ENCODE results near the gene ACACB.
"Not testable (repeated sequence)": the region's sequence is repeated elsewhere in the genome, so short reads cannot be mapped to it uniquely, and the experiment has no call there.

ACACB gene

DNA sequence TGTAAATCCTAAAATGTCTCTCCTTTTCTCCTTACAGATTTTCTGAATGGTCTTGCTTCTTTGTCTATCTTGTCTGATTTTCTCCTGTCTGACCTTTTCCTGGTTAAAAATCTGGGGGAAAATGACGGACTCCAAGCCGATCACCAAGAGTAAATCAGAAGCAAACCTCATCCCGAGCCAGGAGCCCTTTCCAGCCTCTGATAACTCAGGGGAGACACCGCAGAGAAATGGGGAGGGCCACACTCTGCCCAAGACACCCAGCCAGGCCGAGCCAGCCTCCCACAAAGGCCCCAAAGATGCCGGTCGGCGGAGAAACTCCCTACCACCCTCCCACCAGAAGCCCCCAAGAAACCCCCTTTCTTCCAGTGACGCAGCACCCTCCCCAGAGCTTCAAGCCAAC lies 23.0 kb downstream of the ACACB start:
- TF ChIP-seq CTCF (IDR thresholded peaks at IDR 0.05) = no peak
- peaks cover 10% of the 10 kb centered on the region for H3K36me3 Mint-ChIP-seq (ENCODE audit: low read depth)
- peaks cover 29% of the 10 kb centered on the region for H3K9me3 Mint-ChIP-seq
- no peak for DNase-seq
- H3K27ac Mint-ChIP-seq = no peak overlapping the region
- H3K27me3 Mint-ChIP-seq (ENCODE audit: low read depth, poor library complexity) = peaks cover 24% of the 10 kb centered on the region
- peaks cover 3% of the 10 kb centered on the region for H3K4me1 Mint-ChIP-seq
- no peak overlapping the region for H3K4me3 Mint-ChIP-seq

GRCh38 chr12:109139791-109140190 lies 23.4 kb downstream of the ACACB start:
- Mint-ChIP-seq H3K4me1 (no peaks in the 10 kb centered on the region), H3K27ac (no peak overlapping the region), H3K36me3 (ENCODE audit: low read depth) (peaks cover 10% of the 10 kb centered on the region), H3K27me3 (ENCODE audit: low read depth, poor library complexity) (peaks cover 24% of the 10 kb centered on the region), H3K4me3 (no peak overlapping the region), H3K9me3 (peaks cover 24% of the 10 kb centered on the region)
- DNase-seq = no peak
- no peak for TF ChIP-seq CTCF (IDR thresholded peaks at IDR 0.05)

DNA sequence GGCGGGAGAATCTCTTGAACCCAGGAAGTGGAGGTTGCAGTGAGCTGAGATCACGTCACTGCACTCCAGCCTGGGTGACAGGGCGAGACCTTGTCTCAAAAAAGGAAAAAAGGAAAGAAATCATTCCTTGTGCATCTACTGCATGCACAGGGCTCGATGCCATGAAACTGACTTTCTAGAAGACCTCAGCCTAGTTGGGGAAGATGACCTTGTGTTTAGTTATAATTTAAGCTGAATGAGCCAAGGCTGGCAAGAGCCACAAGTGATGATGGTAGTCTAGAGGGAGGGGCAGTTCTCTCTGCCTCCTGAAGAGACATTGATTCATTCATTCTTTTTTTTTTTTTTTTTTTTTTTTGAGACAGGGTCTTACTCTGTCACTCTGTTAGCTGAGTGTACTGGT lies 24.2 kb downstream of the ACACB start:
- Mint-ChIP-seq H3K27ac (no peak overlapping the region), H3K4me3 (no peak overlapping the region), H3K36me3 (ENCODE audit: low read depth) (peaks cover 10% of the 10 kb centered on the region), H3K27me3 (ENCODE audit: low read depth, poor library complexity) (peaks cover 22% of the 10 kb centered on the region), H3K9me3 (peaks cover 17% of the 10 kb centered on the region), H3K4me1 (no peaks in the 10 kb centered on the region)
- no peak for TF ChIP-seq CTCF (IDR thresholded peaks at IDR 0.05)
- no peak for DNase-seq

GRCh38 chr12:109144224-109144623 lies 27.8 kb downstream of the ACACB start:
- Mint-ChIP-seq H3K9me3 (no peaks in the 10 kb centered on the region), H3K36me3 (ENCODE audit: low read depth) (no peaks in the 10 kb centered on the region), H3K27ac (no peak overlapping the region), H3K4me1 (no peaks in the 10 kb centered on the region), H3K27me3 (ENCODE audit: low read depth, poor library complexity) (peaks cover 13% of the 10 kb centered on the region), H3K4me3 (no peak overlapping the region)
- no peak for DNase-seq
- TF ChIP-seq CTCF (IDR thresholded peaks at IDR 0.05) = no peak

DNA sequence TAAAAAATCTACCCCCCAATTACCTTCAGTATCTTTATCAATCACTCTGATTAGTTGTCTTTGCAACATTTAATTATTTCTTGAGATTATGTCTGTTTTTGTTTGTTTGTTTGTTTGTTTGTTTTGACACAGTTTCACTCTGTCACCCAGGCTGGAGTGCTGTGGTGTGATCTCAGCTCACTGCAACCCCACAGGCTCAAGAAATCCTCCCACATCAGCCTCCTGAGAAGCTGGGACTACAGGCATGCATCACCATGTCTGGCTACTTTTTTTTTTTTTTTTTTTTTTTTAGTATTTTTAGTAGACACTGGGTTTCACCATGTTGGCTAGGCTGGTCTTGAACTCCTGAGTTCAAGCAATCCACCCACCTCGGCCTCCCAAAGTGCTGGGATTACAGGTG lies 30.7 kb downstream of the ACACB start:
- not testable (repeated sequence) for DNase-seq; H3K27ac Mint-ChIP-seq; H3K9me3 Mint-ChIP-seq; H3K36me3 Mint-ChIP-seq (ENCODE audit: low read depth); H3K4me3 Mint-ChIP-seq; H3K4me1 Mint-ChIP-seq
- peaks cover 28% of the 10 kb centered on the region for H3K27me3 Mint-ChIP-seq (ENCODE audit: low read depth, poor library complexity)

DNA sequence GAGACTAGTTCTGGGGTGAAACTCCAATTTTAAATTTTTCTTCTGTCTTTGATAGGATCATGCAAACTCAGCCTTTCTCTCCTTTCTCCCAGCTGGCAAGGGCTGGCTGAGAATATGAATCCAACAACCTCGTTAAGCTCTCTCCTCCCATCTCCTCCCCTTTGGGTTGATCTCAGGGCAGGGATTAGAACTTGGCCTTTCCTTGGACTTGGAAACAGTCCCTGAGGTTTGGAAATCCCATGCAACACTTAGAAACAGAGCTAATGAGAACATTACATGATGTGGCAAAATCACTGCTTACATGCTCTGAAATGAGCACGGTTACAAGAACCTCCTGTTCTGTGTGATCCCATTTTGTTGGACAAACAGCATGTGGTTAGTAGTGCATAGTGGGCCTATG lies 31.6 kb downstream of the ACACB start:
- Mint-ChIP-seq H3K4me3 (no peak overlapping the region), H3K27me3 (ENCODE audit: low read depth, poor library complexity) (peaks cover 36% of the 10 kb centered on the region), H3K4me1 (no peaks in the 10 kb centered on the region), H3K27ac (no peak overlapping the region), H3K36me3 (ENCODE audit: low read depth) (no peaks in the 10 kb centered on the region), H3K9me3 (no peaks in the 10 kb centered on the region)
- TF ChIP-seq CTCF (IDR thresholded peaks at IDR 0.05) = no peak
- no peak for DNase-seq
